HuH-7.5 (cell line): ENCODE results near the gene ADGRD1.

Source experiments
- DNase-seq: peaks from one replicate; pipeline ENCODE4 v3.0.0; 2011; ENCODE audit warnings: low spot score

The ADGRD1 gene

GRCh38 chr12:131135786-131136538 is 182.3 kb downstream of the ADGRD1 start:
- no peak for DNase-seq

GRCh38 chr12:131136539-131136872 is 182.8 kb downstream of the ADGRD1 start:
- no peak for DNase-seq

- no peak for DNase-seq
These were observed 183.5 kb downstream of the ADGRD1 start for GRCh38 chr12:131137009-131137835.

- DNase-seq, result peak; percentile 44
These were observed 184.3 kb downstream of the ADGRD1 start for GRCh38 chr12:131137836-131138637.

- no peak for DNase-seq
These were observed 185.1 kb downstream of the ADGRD1 start for GRCh38 chr12:131138638-131139362.

- DNase-seq, result no peak
These were observed 185.8 kb downstream of the ADGRD1 start for GRCh38 chr12:131139363-131140068.

- no peak for DNase-seq
These were observed 186.3 kb downstream of the ADGRD1 start for GRCh38 chr12:131140069-131140435.

- no peak for DNase-seq
These were observed 187.0 kb downstream of the ADGRD1 start for GRCh38 chr12:131140697-131141096.

GRCh38 chr12:131141514-131141913 is 187.8 kb downstream of the ADGRD1 start:
- DNase-seq, result no peak

GRCh38 chr12:131142891-131143657 is 189.4 kb downstream of the ADGRD1 start:
- no peak for DNase-seq

GRCh38 chr12:131146173-131146675 is 192.5 kb downstream of the ADGRD1 start:
- no peak for DNase-seq

- DNase-seq, result no peak
These were observed 193.6 kb downstream of the ADGRD1 start for GRCh38 chr12:131147293-131147692.

GRCh38 chr12:131147894-131148293 is 194.2 kb downstream of the ADGRD1 start:
- DNase-seq, result no peak

GRCh38 chr12:131151558-131152345 is 198.0 kb downstream of the ADGRD1 start:
- DNase-seq, result no peak

- no peak for DNase-seq
These were observed 198.9 kb downstream of the ADGRD1 start for GRCh38 chr12:131152587-131152986.

GRCh38 chr12:131153016-131153415 is 199.3 kb downstream of the ADGRD1 start:
- DNase-seq, result no peak

- DNase-seq, result no peak
These were observed 200.2 kb downstream of the ADGRD1 start for GRCh38 chr12:131153956-131154355.

GRCh38 chr12:131155131-131155530 is 201.4 kb downstream of the ADGRD1 start:
- DNase-seq, result no peak

- no peak for DNase-seq
These were observed 204.0 kb downstream of the ADGRD1 start for GRCh38 chr12:131157743-131158142.

- no peak for DNase-seq
These were observed 206.0 kb downstream of the ADGRD1 start for GRCh38 chr12:131159660-131160059.
